Uterus (tissue), 2 donors: ENCODE data around the gene CCND1.

Experiments
- CTCF ChIP-seq, 4 experiments: fragments of 200-600 bp in 2 of 4; fragments of 450-650 bp in 2 of 4; sonication (generic) in 2 of 4; IDR thresholded peaks; one replicate each; pipeline ENCODE4 v1.5.1; 2016 to 2019; ENCODE audit warnings: antibody characterized with exemption in 4 of 4, mild to moderate bottlenecking in 2 of 4, moderate library complexity in 1 of 4
- POLR2A ChIP-seq, 2 donors: fragments of 450-650 bp; IDR thresholded peaks; one replicate each; pipeline ENCODE4 v1.6.1; 2016; ENCODE audit warnings: antibody characterized with exemption in 2 of 2, mild to moderate bottlenecking in 1 of 2, moderate library complexity in 1 of 2

- TF ChIP-seq POLR2A (IDR thresholded peaks at IDR 0.05), result no peak
- no peak for TF ChIP-seq CTCF (IDR thresholded peaks at IDR 0.05)
These were observed 17.1 kb downstream of the CCND1 start for GRCh38 chr11:69657911-69658625.
